ES-I3 (cell line): ENCODE results near the gene KYNU.

Experiments used
- H3K36me3 ChIP-seq: 2 replicates; pipeline ENCODE4 v1.6.1; 2013; ENCODE audit warnings: mild to moderate bottlenecking, low read length, control low read depth, moderate library complexity; ENCODE audit not compliant: insufficient read depth
- H3K4me1 ChIP-seq: 2 replicates; pipeline ENCODE4 v1.6.1; 2013; ENCODE audit warnings: mild to moderate bottlenecking, control low read depth, low read length; ENCODE audit not compliant: insufficient read depth
- H3K9ac ChIP-seq: 2 replicates; pipeline ENCODE4 v1.6.1; 2013; ENCODE audit warnings: low read depth, mild to moderate bottlenecking, low read length, moderate library complexity
- H3K9me3 ChIP-seq: 2 replicates; pipeline ENCODE4 v1.6.1; 2013; ENCODE audit warnings: mild to moderate bottlenecking, low read length, moderate library complexity; ENCODE audit not compliant: control insufficient read depth, insufficient read depth

The KYNU gene

DNA sequence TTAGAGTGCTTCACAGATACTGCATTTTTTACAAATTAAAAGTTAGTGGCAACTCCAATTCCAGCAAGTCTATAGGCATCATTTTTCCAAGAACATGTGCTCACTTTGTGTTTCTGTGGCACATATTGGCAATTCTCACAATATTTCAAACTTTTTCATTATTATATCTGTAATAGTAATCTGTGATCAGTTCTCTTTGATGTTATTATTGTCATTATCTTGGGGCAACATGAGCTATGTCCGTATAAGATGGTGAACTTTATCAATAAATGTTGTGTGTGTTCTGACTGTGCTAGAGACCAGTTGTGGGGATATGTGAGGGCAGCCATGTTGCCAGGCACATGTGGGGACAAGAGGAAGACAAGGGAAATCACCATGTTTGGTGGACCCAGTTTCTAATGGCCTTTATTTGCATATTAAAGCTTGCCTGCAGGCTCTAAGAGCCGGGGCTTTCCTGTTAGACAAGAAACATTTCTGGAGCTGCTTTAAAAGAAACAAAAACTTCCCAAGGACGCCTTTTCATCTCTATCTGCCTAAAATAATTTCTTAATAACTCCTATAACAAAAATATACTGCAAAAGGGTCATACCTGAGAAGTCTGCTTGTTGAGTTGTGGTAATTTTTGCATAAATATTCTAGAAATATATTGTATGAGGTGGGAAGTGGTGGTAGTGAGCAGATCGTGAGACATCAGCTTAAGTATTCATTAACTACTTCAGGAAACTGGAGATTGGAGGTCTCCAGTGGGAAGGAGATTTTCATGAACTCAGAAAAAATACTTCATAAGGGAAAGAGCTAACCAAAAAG lies 37.2 kb downstream of the KYNU start:
- peaks cover 4% of the 10 kb centered on the region; the same call in 1 of the 2 replicates for H3K36me3 ChIP-seq
- peaks cover 3% of the 10 kb centered on the region; the same call in 1 of the 2 replicates for H3K9me3 ChIP-seq
- H3K4me1 ChIP-seq = peaks cover 20% of the 10 kb centered on the region
- no peak overlapping the region for H3K9ac ChIP-seq

DNA sequence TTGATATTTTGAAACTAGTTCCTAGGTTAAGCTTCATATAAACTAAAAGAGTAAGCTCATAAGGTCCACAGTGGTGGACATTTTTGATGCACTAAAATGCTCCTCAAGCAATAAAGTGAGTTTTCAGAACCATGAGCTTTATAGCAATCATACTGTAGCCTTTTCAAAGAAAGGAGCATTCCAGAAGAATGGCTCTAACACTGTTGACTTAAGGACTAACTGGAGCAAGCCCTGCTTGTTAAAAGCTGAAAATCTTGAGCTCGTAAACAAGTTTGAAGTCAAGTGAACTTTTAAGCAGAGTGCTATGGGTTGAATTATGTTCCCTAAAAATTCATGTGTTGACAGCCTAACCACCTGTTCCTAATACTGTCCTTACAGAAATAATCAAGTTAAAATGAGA lies 38.0 kb downstream of the KYNU start:
- no peak overlapping the region for H3K9ac ChIP-seq
- peaks cover 4% of the 10 kb centered on the region; the same call in 1 of the 2 replicates for H3K36me3 ChIP-seq

DNA sequence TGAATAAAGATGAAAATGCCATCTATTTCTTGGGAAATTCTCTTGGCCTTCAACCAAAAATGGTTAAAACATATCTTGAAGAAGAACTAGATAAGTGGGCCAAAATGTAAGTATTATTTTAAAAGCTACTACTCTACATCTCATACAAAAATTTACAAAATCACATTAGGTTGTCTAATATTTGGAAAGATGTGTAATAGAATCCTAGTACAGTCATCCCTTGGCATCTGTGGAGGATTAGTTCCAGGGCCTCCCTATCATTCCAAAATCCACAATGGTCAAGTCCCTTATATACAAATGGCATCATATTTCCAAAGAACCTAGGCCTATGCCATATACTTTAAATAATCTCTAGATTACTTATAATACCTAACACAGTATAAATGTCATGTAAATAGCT lies 41.2 kb downstream of the KYNU start:
- H3K36me3 ChIP-seq = peaks cover 4% of the 10 kb centered on the region; the same call in 1 of the 2 replicates
- H3K9me3 ChIP-seq = no peaks in the 10 kb centered on the region; the same call in 1 of the 2 replicates
- H3K9ac ChIP-seq = no peak overlapping the region

More for the DNA sequence above, 38.0 kb downstream of the KYNU start:
- H3K4me1 ChIP-seq = peaks cover 20% of the 10 kb centered on the region
- H3K9me3 ChIP-seq = peaks cover 3% of the 10 kb centered on the region; the same call in 1 of the 2 replicates

DNA sequence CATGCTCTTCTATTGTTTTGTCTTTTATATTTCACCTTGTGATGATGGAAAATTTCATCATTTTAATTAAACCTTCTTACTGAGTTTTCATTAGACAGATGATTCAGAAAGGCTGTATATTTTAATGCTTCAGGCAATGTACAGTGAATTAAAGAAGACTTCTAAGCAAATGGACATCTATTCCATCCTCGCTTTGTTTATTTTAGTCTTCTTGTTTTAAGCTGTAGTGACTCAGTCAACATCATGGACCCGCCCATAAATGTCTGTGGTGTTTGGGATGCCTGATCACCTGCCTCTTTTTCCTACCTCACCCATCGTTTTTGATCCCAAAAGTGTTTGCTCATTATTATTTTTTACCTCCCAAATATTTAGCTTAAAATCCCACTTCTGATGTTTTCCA lies 43.1 kb downstream of the KYNU start:
- Histone ChIP-seq H3K9me3 (no peaks in the 10 kb centered on the region; the same call in 1 of the 2 replicates), H3K4me1 (peaks cover 8% of the 10 kb centered on the region; the same call in 1 of the 2 replicates), H3K36me3 (no peaks in the 10 kb centered on the region), H3K9ac (no peak overlapping the region)

More for the DNA sequence above, 41.2 kb downstream of the KYNU start:
- H3K4me1 ChIP-seq = peaks cover 20% of the 10 kb centered on the region

DNA sequence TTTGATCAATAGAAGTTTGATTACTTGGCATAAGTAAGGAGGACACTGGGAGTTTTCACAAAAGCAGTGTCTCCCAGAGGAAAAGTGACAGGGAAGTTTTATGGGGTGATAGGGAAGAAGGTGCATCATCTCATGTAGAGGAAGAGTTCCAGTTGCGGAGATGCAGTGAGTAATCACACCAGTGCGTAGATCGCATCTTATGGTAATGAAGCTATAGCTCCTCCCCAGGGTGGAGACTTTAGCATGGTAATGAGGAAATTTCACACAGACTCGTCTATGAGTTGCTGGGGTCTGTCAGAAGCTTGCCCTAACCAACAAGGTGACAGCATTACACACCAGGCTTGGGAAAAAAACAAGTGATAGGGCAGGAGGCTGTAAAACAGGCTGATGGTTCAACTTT lies 49.0 kb downstream of the KYNU start:
- H3K4me1 ChIP-seq = no peaks in the 10 kb centered on the region

DNA sequence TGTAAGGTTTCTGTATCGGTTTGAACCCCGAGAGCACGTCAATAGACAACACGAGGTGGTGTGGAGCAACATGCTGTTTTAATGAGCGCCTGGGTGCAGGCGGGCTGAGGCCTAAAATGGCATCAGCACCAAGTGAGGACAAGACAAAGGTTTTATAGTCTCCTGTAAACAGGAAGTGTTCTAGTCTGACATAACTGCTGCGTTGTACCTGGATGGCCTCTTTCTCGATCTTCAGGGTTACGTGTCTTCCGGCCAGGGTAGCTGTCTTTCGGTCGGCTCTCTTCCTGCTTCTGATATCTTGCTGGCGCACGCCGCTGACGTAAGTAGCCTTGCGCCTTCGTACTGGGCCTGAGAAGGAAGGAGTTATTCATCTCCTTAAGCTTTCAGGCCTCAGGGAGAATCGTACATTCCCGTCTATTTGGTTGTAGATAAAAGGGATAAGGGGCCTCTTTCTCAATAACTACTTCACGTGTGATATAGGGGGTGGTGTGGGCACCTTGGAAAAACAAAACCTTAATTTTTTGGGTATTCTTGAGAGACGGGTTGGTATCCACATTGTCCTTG lies 53.5 kb downstream of the KYNU start:
- Histone ChIP-seq H3K4me1 (no peaks in the 10 kb centered on the region), H3K9me3 (no peaks in the 10 kb centered on the region), H3K36me3 (no peaks in the 10 kb centered on the region), H3K9ac (no peak overlapping the region)

More for the DNA sequence above, 49.0 kb downstream of the KYNU start:
- no peak overlapping the region for H3K9ac ChIP-seq
- H3K36me3 ChIP-seq = no peaks in the 10 kb centered on the region
- no peaks in the 10 kb centered on the region; the same call in 1 of the 2 replicates for H3K9me3 ChIP-seq

DNA sequence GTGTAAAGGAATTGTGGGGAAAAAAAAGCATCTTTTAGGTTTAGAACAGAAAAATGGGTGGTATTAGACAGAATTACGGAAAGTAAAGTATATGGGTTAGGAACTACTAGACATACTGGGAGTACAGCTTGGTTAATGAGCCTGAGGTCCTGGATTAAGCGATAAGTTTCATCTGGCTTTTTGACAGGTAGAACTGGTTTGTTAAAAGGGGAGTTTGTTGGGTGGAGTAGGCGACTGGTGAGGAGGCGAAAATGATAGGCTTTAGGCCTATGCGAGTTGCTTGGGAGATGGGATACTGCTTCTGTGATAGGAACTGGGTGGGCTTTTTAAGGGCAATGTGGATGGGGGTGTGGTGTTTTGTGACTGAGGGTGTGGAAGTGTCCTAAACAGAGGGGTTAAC lies 56.5 kb downstream of the KYNU start:
- Histone ChIP-seq H3K9ac (no peak overlapping the region), H3K36me3 (no peaks in the 10 kb centered on the region), H3K9me3 (no peaks in the 10 kb centered on the region), H3K4me1 (no peaks in the 10 kb centered on the region)

DNA sequence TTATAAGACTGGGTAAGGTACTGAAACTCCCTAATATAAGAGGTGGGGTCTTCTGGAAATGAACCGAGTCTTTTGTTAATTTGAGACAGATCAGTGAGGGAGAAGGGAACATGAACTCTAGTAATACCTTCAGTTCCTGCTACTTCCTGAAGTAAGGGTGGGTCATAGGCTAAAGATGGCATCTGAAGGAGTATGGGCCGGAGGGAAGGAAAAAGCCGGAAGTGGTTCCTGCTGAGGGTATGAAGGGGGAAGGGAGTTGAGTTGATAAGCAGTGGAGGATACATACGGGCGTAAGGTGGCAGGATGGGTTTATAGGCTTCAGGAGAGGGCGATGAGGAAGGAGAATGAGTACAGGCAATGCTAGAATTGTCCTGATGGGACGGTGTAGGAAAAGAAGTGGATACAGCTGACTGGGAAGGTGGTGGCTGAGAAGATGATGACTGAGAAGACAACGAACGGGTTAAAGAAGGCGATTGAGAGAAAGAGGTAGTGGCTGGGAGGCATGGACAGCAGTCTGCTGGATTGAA lies 58.2 kb downstream of the KYNU start:
- Histone ChIP-seq H3K9me3 (no peaks in the 10 kb centered on the region), H3K9ac (no peak overlapping the region), H3K36me3 (no peaks in the 10 kb centered on the region), H3K4me1 (no peaks in the 10 kb centered on the region)

DNA sequence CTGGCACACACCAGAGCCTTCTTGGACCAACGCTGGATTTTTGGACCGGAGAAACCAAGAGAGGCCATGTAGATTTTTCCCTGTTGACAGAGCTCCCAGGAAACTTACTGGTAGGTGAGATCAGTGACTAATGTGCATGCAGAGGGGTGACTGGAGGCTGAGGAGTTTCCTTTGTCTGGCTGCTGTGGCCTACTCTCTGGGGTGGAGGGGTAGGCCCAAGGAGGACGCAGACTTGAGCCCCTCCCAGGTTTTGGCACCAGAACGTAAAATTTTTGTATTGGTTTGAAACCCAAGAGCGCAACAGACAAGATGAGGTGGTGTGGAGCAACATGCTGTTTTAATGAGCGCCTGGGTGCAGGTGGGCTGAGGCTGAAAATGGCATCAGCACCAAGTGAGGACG lies 59.2 kb downstream of the KYNU start:
- no peak overlapping the region for H3K9ac ChIP-seq
- no peaks in the 10 kb centered on the region for H3K9me3 ChIP-seq
- H3K36me3 ChIP-seq = no peaks in the 10 kb centered on the region
- no peaks in the 10 kb centered on the region for H3K4me1 ChIP-seq

DNA sequence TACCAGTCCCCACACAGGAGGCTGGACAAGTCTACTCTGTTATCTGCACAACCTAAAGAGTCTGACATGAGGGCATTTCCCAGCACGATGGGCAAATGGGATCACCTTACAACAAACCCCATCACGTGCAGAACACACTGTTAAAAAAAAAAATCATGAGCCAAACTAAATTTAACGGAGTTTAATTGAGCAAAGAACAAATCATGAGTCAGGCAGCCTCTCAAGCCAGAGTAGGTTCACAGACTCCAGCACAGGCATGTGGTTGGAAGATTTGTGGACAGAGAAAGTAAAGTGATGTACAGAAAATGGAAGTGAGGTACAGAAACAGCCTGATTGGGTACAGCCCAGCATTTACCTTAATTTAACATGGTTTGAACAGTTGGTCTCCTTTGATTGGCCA lies 59.9 kb downstream of the KYNU start:
- Histone ChIP-seq H3K4me1 (no peaks in the 10 kb centered on the region), H3K9me3 (no peaks in the 10 kb centered on the region), H3K36me3 (no peaks in the 10 kb centered on the region), H3K9ac (no peak overlapping the region)

DNA sequence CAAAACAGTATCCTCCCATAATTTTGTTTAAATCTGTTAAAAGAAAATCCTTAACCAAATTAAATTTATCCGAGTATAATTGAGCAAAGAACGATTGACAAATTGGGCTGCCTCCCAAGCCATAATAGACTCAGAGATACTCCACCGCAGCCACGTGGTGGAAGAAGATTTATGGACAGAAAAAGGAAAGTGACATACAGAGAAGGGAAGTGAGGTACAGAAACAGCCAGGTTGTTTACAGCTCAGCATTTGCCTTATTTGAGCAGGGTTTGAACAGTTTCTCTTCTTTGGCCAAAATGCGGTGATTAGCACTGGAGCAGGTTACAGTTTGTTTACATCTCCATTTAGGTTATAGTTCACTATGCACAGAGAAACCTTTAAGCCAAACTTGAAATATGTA lies 60.8 kb downstream of the KYNU start:
- Histone ChIP-seq H3K9ac (no peak overlapping the region), H3K9me3 (no peaks in the 10 kb centered on the region), H3K36me3 (no peaks in the 10 kb centered on the region), H3K4me1 (no peaks in the 10 kb centered on the region)

DNA sequence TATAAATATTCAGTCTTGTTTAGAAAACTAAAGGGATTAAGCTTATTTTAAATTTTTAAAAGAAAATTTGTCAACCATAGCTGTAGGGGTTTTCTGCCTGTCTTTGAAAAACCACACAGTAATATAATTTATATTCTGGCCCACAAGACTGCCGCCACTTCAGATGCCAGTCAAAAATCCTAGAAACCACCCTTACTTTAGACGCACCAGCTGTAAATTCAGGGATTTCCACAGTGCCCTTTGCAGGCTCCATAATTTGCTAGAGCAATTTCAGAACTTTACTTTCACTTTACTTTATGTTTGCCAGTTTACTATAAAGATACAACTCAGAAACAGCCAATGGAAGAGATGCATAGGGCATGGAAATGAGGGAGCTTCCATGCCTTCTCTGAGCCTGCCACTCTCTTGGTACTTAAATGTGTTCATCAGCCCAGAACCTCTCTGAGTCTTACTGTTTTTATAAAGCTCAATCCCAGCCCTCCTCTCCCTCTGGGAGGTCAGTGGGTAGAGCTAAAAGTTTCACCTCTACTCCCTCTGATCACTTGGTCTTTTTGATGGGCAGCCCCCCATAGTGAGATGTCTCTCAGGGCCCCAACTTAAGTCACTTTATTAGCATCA lies 63.3 kb downstream of the KYNU start:
- no peak overlapping the region for H3K9ac ChIP-seq
- no peaks in the 10 kb centered on the region for H3K9me3 ChIP-seq
- H3K36me3 ChIP-seq = no peaks in the 10 kb centered on the region
- H3K4me1 ChIP-seq = no peaks in the 10 kb centered on the region

DNA sequence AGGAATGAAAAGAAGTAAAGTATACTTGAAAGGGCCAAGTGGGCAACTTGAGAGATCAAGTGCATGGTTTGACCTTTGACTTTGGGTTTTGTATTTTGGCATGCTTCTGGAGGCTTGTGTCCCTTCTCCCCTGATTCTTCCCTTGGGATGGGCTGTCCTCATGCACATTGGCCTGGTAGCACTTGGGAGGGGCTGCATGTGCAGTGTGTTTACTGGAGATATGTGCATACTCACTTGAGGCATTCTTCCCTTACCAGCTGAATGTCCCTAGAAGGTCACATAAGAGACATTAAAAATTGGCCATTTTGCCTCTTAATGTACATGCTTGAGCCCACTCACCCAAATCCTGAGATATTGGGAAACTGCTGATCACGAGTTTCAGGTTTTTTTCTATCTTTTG lies 65.2 kb downstream of the KYNU start:
- Histone ChIP-seq H3K36me3 (no peaks in the 10 kb centered on the region), H3K4me1 (no peaks in the 10 kb centered on the region), H3K9me3 (no peaks in the 10 kb centered on the region), H3K9ac (no peak overlapping the region)

DNA sequence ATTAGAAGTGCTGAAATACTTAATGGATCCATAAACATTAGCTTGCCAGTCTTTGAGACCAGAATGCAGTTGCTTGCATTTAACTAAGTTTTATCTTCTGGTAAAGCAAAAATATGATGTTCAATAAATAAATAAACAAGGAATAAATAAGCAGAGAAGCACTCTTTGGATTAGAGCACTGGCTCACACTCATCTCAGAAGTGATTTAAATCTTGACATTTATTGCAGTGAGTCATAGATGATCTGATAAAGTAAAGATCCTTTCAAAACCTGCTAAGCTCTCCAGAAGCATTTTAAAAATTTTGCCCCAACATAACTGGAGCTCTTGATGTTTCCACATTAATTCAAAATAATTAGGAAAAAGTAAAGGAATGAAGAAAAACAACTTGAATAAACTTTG lies 66.8 kb downstream of the KYNU start:
- Histone ChIP-seq H3K4me1 (no peaks in the 10 kb centered on the region), H3K9me3 (no peaks in the 10 kb centered on the region; the same call in 1 of the 2 replicates), H3K9ac (no peak overlapping the region), H3K36me3 (no peaks in the 10 kb centered on the region)
